IPS-18a (cell line): ENCODE results near the gene LRP3.

Experiments used
- H3K27ac ChIP-seq: one replicate; pipeline ENCODE4 v1.5.1; 2013; ENCODE audit warnings: low read length
- H3K27me3 ChIP-seq: one replicate; pipeline ENCODE4 v1.6.1; 2013; ENCODE audit warnings: mild to moderate bottlenecking, low read length; ENCODE audit not compliant: control insufficient read depth, insufficient read depth
- H3K36me3 ChIP-seq: one replicate; pipeline ENCODE4 v1.6.1; 2013; ENCODE audit warnings: low read depth, low read length; ENCODE audit not compliant: control insufficient read depth
- H3K4me1 ChIP-seq: one replicate; pipeline ENCODE4 v1.6.1; 2013; ENCODE audit warnings: low read depth, low read length; ENCODE audit not compliant: control insufficient read depth
- H3K4me3 ChIP-seq: one replicate; pipeline ENCODE4 v1.5.1; 2013; ENCODE audit warnings: low read length
- H3K9ac ChIP-seq: one replicate; pipeline ENCODE4 v1.6.1; 2013; ENCODE audit warnings: mild to moderate bottlenecking, low read length, moderate library complexity
- H3K9me3 ChIP-seq: one replicate; pipeline ENCODE4 v1.6.1; 2013; ENCODE audit warnings: low read depth, low read length; ENCODE audit not compliant: control insufficient read depth

LRP3 gene

GRCh38 chr19:33196446-33197193, 2.5 kb downstream of the LRP3 start:
- H3K4me3 ChIP-seq: no peak overlapping the region
- no peak overlapping the region for H3K27ac ChIP-seq
- H3K4me1 ChIP-seq: no peaks in the 10 kb centered on the region
- no peaks in the 10 kb centered on the region for H3K36me3 ChIP-seq
- no peak overlapping the region for H3K9ac ChIP-seq
- H3K27me3 ChIP-seq: peaks cover 17% of the 10 kb centered on the region
- no peaks in the 10 kb centered on the region for H3K9me3 ChIP-seq

DNA sequence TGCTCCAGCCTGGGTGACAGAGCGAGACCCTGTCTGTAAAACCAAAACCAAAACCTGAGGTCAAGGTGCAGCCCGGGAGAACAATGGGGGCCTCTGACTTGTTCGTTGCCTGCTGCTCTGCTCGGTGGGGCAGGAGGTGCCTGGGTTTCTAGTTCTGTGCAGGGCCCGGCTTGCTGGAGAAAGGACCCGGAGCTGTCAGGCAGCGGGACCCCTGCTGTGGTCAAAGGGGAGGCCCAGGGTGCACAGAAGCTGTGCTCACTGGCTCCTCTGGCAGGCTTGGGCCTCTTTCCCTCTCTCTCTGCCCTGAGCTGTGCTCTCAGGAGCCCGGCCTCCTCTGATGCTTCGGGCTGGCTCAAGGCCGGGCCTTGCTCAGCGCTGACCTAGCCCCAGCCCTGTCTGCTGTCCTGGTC, 3.5 kb downstream of the LRP3 start:
- Histone ChIP-seq H3K4me1 (no peaks in the 10 kb centered on the region), H3K27ac (no peak overlapping the region), H3K27me3 (peaks cover 12% of the 10 kb centered on the region), H3K9me3 (no peaks in the 10 kb centered on the region), H3K4me3 (no peak overlapping the region), H3K36me3 (no peaks in the 10 kb centered on the region), H3K9ac (no peak overlapping the region)

GRCh38 chr19:33198169-33198568, 4.0 kb downstream of the LRP3 start:
- Histone ChIP-seq H3K9ac (no peak overlapping the region), H3K27ac (no peak overlapping the region), H3K4me3 (no peak overlapping the region), H3K9me3 (no peaks in the 10 kb centered on the region), H3K4me1 (no peaks in the 10 kb centered on the region), H3K36me3 (peaks cover 1% of the 10 kb centered on the region), H3K27me3 (peaks cover 7% of the 10 kb centered on the region)

DNA sequence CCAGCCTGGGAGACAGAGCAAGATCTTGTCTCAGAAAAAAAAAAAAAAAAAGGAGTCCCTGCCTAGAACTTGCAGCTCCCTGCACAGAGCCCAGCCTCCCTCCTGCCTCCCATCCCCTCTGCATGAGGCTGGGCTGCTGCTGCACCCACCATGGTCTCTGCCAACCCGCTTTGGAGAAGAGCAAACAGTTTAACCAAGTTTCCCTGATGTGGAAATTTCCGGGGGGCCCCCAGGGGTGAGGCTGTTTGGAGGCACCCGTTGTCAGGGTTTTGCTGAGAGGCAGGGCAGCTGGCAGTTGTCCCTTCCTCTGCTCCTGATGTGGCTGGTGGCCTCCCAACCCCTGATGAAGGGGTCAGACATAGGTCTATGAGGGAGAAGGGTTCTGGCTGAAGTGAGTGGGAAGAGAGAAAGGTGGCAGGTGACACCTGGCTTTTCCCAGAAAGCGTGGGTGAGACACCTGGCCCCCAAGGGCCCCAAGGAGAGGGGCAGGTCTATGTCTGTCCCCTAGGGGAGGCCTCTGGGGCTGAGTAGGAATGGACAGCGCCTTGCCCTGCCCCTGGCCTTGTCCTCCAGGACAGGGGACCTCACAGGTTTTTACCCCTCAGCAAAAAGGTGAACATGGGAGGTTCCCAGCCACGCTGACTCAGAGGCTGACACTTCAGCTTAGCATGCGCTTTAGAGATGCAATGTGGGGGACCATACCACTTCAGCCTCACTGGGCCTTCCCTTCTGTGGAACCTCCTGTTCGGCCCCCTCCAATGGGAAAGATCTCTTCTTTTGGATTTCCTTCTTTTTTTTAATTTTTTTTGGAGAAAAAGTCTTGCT, 5.5 kb downstream of the LRP3 start:
- peaks cover 3% of the 10 kb centered on the region for H3K36me3 ChIP-seq

GRCh38 chr19:33201473-33201872, 7.3 kb downstream of the LRP3 start:
- Histone ChIP-seq H3K9ac (no peak overlapping the region), H3K9me3 (no peaks in the 10 kb centered on the region), H3K4me3 (no peak overlapping the region), H3K36me3 (peaks cover 8% of the 10 kb centered on the region), H3K4me1 (no peaks in the 10 kb centered on the region), H3K27ac (no peak overlapping the region), H3K27me3 (no peaks in the 10 kb centered on the region)

More for the DNA sequence above, 5.5 kb downstream of the LRP3 start:
- no peak overlapping the region for H3K27ac ChIP-seq
- no peaks in the 10 kb centered on the region for H3K9me3 ChIP-seq
- H3K4me3 ChIP-seq: no peak overlapping the region
- H3K9ac ChIP-seq: no peak overlapping the region
- H3K27me3 ChIP-seq: no peaks in the 10 kb centered on the region
- no peaks in the 10 kb centered on the region for H3K4me1 ChIP-seq

DNA sequence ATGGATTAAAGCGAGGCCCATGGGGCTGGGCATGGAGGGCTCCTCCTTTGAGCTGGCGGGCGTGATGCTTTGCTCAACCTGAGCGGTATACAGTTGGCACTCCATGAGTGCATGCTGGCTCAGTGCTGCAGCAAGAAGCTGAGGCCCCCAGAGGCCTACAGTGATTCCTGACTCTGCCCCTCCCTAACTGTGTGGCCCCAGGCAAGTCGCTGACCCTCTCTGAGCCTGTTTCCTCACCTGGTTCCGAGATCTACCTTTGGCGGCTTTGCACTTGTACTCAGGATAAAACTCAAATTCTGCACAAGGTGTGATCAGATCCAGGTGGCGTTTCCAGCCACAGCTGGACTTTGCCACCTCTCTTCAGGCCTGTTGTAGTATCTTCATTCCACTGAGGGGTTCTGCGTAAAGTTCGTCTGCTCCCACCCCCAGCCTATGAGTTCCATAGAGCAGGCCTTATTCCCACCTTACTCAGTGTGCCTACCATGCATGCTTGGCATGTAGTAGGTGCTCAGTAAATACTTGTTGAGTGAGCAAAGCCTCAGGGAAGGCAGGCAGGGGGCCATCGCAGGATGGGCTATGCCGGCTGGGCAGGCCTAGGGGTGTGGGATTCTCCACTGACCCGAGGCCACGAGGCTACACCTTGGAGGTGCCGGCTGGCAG, 7.9 kb downstream of the LRP3 start:
- Histone ChIP-seq H3K27me3 (no peaks in the 10 kb centered on the region), H3K4me3 (no peak overlapping the region), H3K9me3 (no peaks in the 10 kb centered on the region), H3K4me1 (no peaks in the 10 kb centered on the region), H3K36me3 (peaks cover 8% of the 10 kb centered on the region), H3K9ac (no peak overlapping the region), H3K27ac (no peak overlapping the region)

DNA sequence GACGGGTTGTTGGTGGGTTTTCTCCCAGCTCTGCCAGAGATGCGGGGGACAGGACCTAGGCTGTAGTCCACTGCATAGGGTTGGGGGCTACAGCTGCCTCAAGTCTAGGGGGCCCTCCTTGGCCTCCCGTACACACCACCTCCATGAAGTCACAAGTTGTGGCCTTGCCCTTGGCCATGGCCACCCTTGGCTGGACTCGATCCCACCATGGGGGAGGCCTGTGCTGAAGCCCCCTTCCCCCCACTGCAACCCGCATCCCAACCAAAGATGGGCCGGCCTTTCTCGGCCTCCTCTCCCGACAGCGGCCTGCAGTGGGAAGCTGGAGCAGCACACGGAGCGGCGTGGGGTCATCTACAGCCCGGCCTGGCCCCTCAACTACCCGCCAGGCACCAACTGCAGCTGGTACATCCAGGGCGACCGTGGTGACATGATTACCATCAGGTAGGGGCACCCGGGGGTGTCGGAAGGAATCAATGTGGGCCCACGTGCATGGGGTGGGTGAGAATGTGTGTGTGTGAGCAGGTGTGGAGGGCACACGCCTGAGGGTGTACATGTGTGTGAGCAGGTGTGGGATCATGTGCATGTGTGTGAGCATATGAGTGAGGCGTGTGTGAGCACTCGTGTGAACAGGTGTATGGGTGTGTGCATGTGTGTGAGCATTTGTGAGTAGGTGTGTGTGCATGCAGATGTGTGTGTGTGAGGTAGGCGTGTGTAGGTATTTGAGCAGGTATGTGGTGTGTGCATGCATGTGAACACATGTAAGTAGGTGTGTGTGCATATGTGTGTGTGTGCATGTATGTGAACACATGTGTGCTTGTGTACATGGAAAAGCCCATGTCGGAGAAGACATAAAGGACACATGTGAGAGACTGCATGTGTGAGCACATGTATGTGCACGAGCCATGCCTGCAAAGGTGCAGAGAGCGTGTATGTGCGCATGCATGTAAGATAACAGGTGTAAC, 8.7 kb downstream of the LRP3 start:
- Histone ChIP-seq H3K4me1 (no peaks in the 10 kb centered on the region), H3K27me3 (no peaks in the 10 kb centered on the region), H3K4me3 (no peak overlapping the region), H3K9ac (no peak overlapping the region), H3K27ac (no peak overlapping the region), H3K9me3 (no peaks in the 10 kb centered on the region), H3K36me3 (peaks cover 8% of the 10 kb centered on the region)

DNA sequence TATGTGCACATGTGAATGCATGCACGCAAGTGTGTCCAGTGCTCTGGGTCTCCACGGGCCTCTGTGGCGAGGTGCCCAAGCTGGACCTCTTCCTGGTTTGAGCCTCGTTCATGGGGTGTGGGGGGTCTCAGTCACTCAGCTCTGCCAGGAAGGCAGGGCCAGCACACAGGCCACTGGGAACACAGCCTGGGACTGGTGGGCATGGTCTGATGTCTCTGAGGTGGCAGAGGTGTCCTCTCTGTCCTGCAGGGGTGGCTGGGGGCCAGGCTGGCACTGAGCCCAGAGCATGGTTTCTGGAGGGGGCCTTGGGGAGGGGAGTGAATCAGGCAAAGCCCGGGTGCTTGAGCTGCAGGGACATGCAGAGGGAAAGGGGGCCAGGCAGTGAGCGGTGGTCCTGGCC, 9.4 kb downstream of the LRP3 start:
- Histone ChIP-seq H3K4me1 (no peaks in the 10 kb centered on the region), H3K27ac (no peak overlapping the region), H3K4me3 (no peak overlapping the region), H3K9ac (no peak overlapping the region), H3K27me3 (no peaks in the 10 kb centered on the region), H3K9me3 (no peaks in the 10 kb centered on the region), H3K36me3 (peaks cover 8% of the 10 kb centered on the region)

DNA sequence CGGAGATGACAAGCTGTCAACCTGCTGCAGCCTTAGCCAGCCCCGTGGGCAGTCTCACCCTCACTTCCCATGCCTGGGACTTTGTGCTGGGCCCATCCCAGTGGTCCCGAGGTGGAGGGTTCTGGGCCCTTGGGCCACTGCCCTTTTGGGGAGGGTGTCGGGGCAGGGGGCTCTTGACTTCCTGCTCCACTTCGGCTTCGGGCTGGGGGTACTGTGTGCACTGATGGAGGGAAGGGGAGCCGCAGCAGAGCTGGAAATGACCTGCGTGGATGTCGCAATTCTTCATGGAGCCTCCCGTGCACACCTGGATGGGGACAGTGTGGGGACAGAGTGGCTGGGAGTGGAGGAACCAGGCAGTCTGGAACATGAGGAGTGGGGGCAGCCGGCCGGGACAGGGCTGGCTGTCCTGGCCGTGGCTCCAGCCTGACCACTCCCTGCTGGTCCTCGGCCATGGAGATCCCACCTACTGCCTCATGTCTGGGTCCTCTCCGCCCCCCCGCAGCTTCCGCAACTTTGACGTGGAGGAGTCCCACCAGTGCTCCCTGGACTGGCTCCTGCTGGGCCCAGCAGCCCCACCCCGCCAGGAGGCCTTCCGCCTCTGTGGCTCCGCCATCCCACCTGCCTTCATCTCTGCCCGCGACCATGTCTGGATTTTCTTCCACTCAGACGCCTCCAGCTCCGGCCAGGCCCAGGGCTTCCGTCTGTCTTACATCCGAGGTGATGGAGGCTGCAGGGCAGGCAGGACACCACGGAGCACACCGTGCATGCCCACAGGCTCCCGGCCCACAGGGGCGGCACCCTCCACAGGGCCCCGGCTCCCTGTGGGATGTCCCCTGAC, 10.2 kb downstream of the LRP3 start:
- Histone ChIP-seq H3K27ac (no peak overlapping the region), H3K27me3 (no peaks in the 10 kb centered on the region), H3K9me3 (no peaks in the 10 kb centered on the region)

GRCh38 chr19:33205110-33205509, 11.0 kb downstream of the LRP3 start:
- Histone ChIP-seq H3K36me3 (peaks cover 8% of the 10 kb centered on the region), H3K27ac (no peak overlapping the region), H3K27me3 (no peaks in the 10 kb centered on the region), H3K9me3 (no peaks in the 10 kb centered on the region), H3K4me3 (no peak overlapping the region), H3K9ac (no peak overlapping the region), H3K4me1 (no peaks in the 10 kb centered on the region)

More for the DNA sequence above, 10.2 kb downstream of the LRP3 start:
- peaks cover 8% of the 10 kb centered on the region for H3K36me3 ChIP-seq
- H3K9ac ChIP-seq: no peak overlapping the region
- H3K4me3 ChIP-seq: no peak overlapping the region
- no peaks in the 10 kb centered on the region for H3K4me1 ChIP-seq
